ENCODE data around the gene TSSC4.
A peak's percentile ranks its signal among the peaks of the same experiment; 100 is the strongest.

TSSC4 gene

GRCh38 chr11:2393111-2393868 is 7.3 kb upstream of the TSSC4 start:
- CTCF ChIA-PET: interaction anchor here (1.4 kb wide), 1 partner anchor 27 kb away, joined by 4 read pairs; no protein-coding TSS in a partner anchor
- H3K27ac ChIP-seq: peak overlapping the region; percentile 99
- no peak for DNase-seq (ENCODE audit: low spot score)
- POLR2A ChIA-PET (ENCODE audit: low non-redundant PET): no interaction called here
- TF ChIP-seq, protein P1, sequence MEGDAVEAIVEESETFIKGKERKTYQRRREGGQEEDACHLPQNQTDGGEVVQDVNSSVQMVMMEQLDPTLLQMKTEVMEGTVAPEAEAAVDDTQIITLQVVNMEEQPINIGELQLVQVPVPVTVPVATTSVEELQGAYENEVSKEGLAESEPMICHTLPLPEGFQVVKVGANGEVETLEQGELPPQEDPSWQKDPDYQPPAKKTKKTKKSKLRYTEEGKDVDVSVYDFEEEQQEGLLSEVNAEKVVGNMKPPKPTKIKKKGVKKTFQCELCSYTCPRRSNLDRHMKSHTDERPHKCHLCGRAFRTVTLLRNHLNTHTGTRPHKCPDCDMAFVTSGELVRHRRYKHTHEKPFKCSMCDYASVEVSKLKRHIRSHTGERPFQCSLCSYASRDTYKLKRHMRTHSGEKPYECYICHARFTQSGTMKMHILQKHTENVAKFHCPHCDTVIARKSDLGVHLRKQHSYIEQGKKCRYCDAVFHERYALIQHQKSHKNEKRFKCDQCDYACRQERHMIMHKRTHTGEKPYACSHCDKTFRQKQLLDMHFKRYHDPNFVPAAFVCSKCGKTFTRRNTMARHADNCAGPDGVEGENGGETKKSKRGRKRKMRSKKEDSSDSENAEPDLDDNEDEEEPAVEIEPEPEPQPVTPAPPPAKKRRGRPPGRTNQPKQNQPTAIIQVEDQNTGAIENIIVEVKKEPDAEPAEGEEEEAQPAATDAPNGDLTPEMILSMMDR (conservative IDR thresholded peaks at IDR 0.05; ENCODE audit: low read depth): no peak

GRCh38 chr11:2393941-2394817 is 6.4 kb upstream of the TSSC4 start:
- CTCF ChIA-PET: no interaction called here
- POLR2A ChIA-PET (ENCODE audit: low non-redundant PET): no interaction called here
- TF ChIP-seq, protein P1 (conservative IDR thresholded peaks at IDR 0.05; ENCODE audit: low read depth): no peak
- H3K27ac ChIP-seq: peak overlapping the region; percentile 99
- DNase-seq (ENCODE audit: low spot score): no peak

- ChIA-PET CTCF (no interaction called here), POLR2A (ENCODE audit: low non-redundant PET) (no interaction called here)
- no peak for DNase-seq (ENCODE audit: low spot score)
Observed at GRCh38 chr11:2394818-2395105, 5.8 kb upstream of the TSSC4 start.

GRCh38 chr11:2395211-2395730 is 5.3 kb upstream of the TSSC4 start:
- no peak for DNase-seq (ENCODE audit: low spot score)
- ChIA-PET POLR2A (ENCODE audit: low non-redundant PET) (no interaction called here), CTCF (no interaction called here)
- peak overlapping the region; percentile 99 for H3K27ac ChIP-seq
- TF ChIP-seq, protein P1 (conservative IDR thresholded peaks at IDR 0.05; ENCODE audit: low read depth): no peak

More at GRCh38 chr11:2394818-2395105, 5.8 kb upstream of the TSSC4 start:
- TF ChIP-seq, protein P1 (conservative IDR thresholded peaks at IDR 0.05; ENCODE audit: low read depth): no peak
- peak overlapping the region; percentile 99 for H3K27ac ChIP-seq

DNA sequence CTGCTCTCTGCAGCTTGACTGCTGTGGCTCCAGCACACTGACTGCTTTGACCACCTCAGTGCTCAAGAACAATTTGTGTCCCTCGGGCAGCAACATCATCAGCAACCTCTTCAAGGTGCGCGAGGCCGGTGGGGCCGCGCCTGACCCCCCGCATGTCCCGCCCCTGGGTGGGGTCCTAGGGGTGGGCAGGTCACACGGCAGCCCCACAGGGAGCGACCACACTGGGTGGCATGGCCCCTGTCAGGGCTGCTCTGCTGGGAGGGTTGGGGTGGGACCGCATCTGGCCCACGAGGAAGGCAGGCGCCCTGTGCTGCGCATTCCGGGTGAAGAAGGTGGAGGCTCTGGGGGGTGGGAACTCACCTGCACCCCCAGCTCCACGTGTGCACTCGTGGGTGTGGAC is 4.7 kb upstream of the TSSC4 start:
- peak overlapping the region; percentile 99 for H3K27ac ChIP-seq
- ChIA-PET CTCF (no interaction called here), POLR2A (ENCODE audit: low non-redundant PET) (interaction anchor here (0.5 kb wide), 1 partner anchor 9 kb away, joined by 3 read pairs; no protein-coding TSS in a partner anchor)
- TF ChIP-seq, protein P1 (conservative IDR thresholded peaks at IDR 0.05; ENCODE audit: low read depth): no peak
- no peak for DNase-seq (ENCODE audit: low spot score)

- POLR2A ChIA-PET (ENCODE audit: low non-redundant PET): interaction anchor here (0.5 kb wide), 1 partner anchor 9 kb away, joined by 3 read pairs; no protein-coding TSS in a partner anchor
- H3K27ac ChIP-seq: peak overlapping the region; percentile 99
- DNase-seq (ENCODE audit: low spot score): no peak
- CTCF ChIA-PET: interaction anchor here (0.8 kb wide), 1 partner anchor 494 kb away, joined by 3 read pairs; no protein-coding TSS in a partner anchor
- TF ChIP-seq, protein P1 (conservative IDR thresholded peaks at IDR 0.05; ENCODE audit: low read depth): no peak
Observed at GRCh38 chr11:2396471-2396870, 4.1 kb upstream of the TSSC4 start.

All from RWPE1 (cell line).